ENCODE measurements around the gene LRRC9. TPM values are rescaled to one million over a fixed set of nuclear protein-coding genes. Genes with fewer than 3 reads are reported as not detected.

Gene LRRC9
- total and polyA plus RNA-seq, 2 of the 13 experiments (the other 11 are each of a cell fraction or from before 2014, with no cell fraction given), result 0.08 to 0.18 TPM

GRCh38 chr14:60093080-60093479 lies 173.1 kb downstream of the LRRC9 start:
- BruUV-seq (replicated peaks), result no TSS peak

GRCh38 chr14:60093606-60094005 lies 173.7 kb downstream of the LRRC9 start:
- BruUV-seq (replicated peaks), result no TSS peak
- DNase-seq (ENCODE audit: low spot score) (no peak), ATAC-seq (no peak), FAIRE-seq (no peak)
- Histone ChIP-seq H3K36me3 (replicated peaks in 1 of 2; ENCODE audit: control insufficient read depth in 1 of 2, insufficient read depth in 2 of 2, low read length in 2 of 2) (peaks cover 7 to 13% of the 10 kb centered on the region in 2 experiments; a peak in 4 of 5 replicates), H4K20me1 (ENCODE audit: insufficient read depth, low read length) (no peaks in the 10 kb centered on the region), H3K27me3 (ENCODE audit: control insufficient read depth in 1 of 2, insufficient read depth in 2 of 2, low read length in 2 of 2) (peaks cover 0 to 3% of the 10 kb centered on the region in 2 experiments; a peak in 1 of 5 replicates), H3K4me2 (ENCODE audit: low read depth, low read length) (peak overlapping the region; percentile 93), H2AFZ (ENCODE audit: low read length) (no peak overlapping the region), H3K79me2 (ENCODE audit: insufficient read depth, low read length) (peaks cover 63% of the 10 kb centered on the region), H3K4me3 (replicated peaks in 1 of 3; ENCODE audit: insufficient read depth in 1 of 3, low read depth in 2 of 3, low read length in 3 of 3) (peak overlapping the region; percentile 84 to 95 (median 90); a peak in 5 of 6 replicates), H3K27ac (ENCODE audit: extremely low read length, insufficient read depth, low read length) (peak overlapping the region; percentile 98), H3K9ac (ENCODE audit: insufficient read depth, low read depth, low read length) (peak overlapping the region; percentile 95), H3K4me1 (ENCODE audit: insufficient read depth, low read length) (peaks cover 33% of the 10 kb centered on the region), H3K9me3 (ENCODE audit: low read length) (no peaks in the 10 kb centered on the region)
- TF ChIP-seq ZNF350 (CRISPR knock-in tag; IDR thresholded peaks at IDR 0.05; ENCODE audit: borderline replicate concordance, low read depth) (no peak), PBX3 (CRISPR knock-in tag; IDR thresholded peaks at IDR 0.05; ENCODE audit: borderline replicate concordance) (no peak), ELF4 (CRISPR knock-in tag; IDR thresholded peaks at IDR 0.05; ENCODE audit: borderline replicate concordance) (no peak), ATF7-NPFF (CRISPR knock-in tag; IDR thresholded peaks at IDR 0.05; ENCODE audit: low read depth) (no peak), ZNF775 (CRISPR knock-in tag; IDR thresholded peaks at IDR 0.05; ENCODE audit: borderline replicate concordance) (no peak), KAT8 (CRISPR knock-in tag; IDR thresholded peaks at IDR 0.05) (no peak), CC2D1A (CRISPR knock-in tag; IDR thresholded peaks at IDR 0.05) (no peak)
- ChIA-PET CTCF (ENCODE audit: low intra/inter-chr PET ratio, low total read pairs) (no interaction called here), POLR2A (no interaction called here)
- intact Hi-C loops (cut with micrococcal nuclease; ENCODE audit: unreplicated experiment), result loop anchor here (2.0 kb wide), 1 partner anchor 155 kb away; the partner anchor contains the start of gene PPM1A
- in situ Hi-C loops (cut with HindIII; ENCODE audit: extremely low pct_ligation_motif_present, low pct_unique_long_range_greater_than_20kb), result loop anchor here (5.0 kb wide), 1 partner anchor 154 kb away; the partner anchor contains the start of gene PPM1A

More at GRCh38 chr14:60093080-60093479, 173.1 kb downstream of the LRRC9 start:
- no peaks in the 10 kb centered on the region for H4K20me1 ChIP-seq (ENCODE audit: insufficient read depth, low read length)
- peak overlapping the region; percentile 95 for H3K9ac ChIP-seq (ENCODE audit: insufficient read depth, low read depth, low read length)
- peaks cover 5 to 10% of the 10 kb centered on the region in 2 experiments; a peak in 4 of 5 replicates for H3K36me3 ChIP-seq (replicated peaks in 1 of 2; ENCODE audit: control insufficient read depth in 1 of 2, insufficient read depth in 2 of 2, low read length in 2 of 2)
- ChIA-PET POLR2A (interaction anchor here (1.3 to 1.8 kb wide), 4 partner anchors 13 to 609 kb away, joined by 3 to 18 read pairs (median 6); partner anchors contain the start of genes DHRS7, JKAMP, L3HYPDH and PPM1A), CTCF (ENCODE audit: low intra/inter-chr PET ratio, low total read pairs) (no interaction called here)
- peak overlapping the region; percentile 93 for H3K4me2 ChIP-seq (ENCODE audit: low read depth, low read length)
- H3K27me3 ChIP-seq (ENCODE audit: control insufficient read depth in 1 of 2, insufficient read depth in 2 of 2, low read length in 2 of 2), result peaks cover 0 to 3% of the 10 kb centered on the region in 2 experiments; a peak in 1 of 5 replicates
- H2AFZ ChIP-seq (ENCODE audit: low read length), result peak overlapping the region; percentile 61
- H3K4me1 ChIP-seq (ENCODE audit: insufficient read depth, low read length), result peaks cover 33% of the 10 kb centered on the region
- TF ChIP-seq CEBPG (CRISPR knock-in tag; IDR thresholded peaks at IDR 0.05) (peak; percentile 27; the same call in 1 of the 2 replicates), ZNF564 (CRISPR knock-in tag; IDR thresholded peaks at IDR 0.05) (no peak), CEBPB (IDR thresholded peaks at IDR 0.05; ENCODE audit: borderline replicate concordance, low read depth, low read length) (peak; percentile 50; the same call in 1 of the 2 replicates)
- peak overlapping the region; percentile 84 to 95 (median 90) for H3K4me3 ChIP-seq (replicated peaks in 1 of 3; ENCODE audit: insufficient read depth in 1 of 3, low read depth in 2 of 3, low read length in 3 of 3)
- peaks cover 59% of the 10 kb centered on the region for H3K79me2 ChIP-seq (ENCODE audit: insufficient read depth, low read length)
- peak overlapping the region; percentile 98 for H3K27ac ChIP-seq (ENCODE audit: extremely low read length, insufficient read depth, low read length)
- intact Hi-C loops (cut with micrococcal nuclease; ENCODE audit: unreplicated experiment) (loop anchor here (2.0 kb wide), 1 partner anchor 156 kb away; the partner anchor contains the start of gene PPM1A), in situ Hi-C loops (cut with HindIII; ENCODE audit: extremely low pct_ligation_motif_present, low pct_unique_long_range_greater_than_20kb) (loop anchor here (5.0 kb wide), 1 partner anchor 154 kb away; the partner anchor contains the start of gene PPM1A)
- WGBS (ENCODE audit: low lambda C conversion rate), result 8% methylated on average over 3 of the region's 3 CpGs
- no peaks in the 10 kb centered on the region for H3K9me3 ChIP-seq (ENCODE audit: low read length)
- ATAC-seq (no peak), FAIRE-seq (no peak), DNase-seq (ENCODE audit: low spot score) (no peak)

Measured in HepG2 (cell line).